CD14-positive monocyte (primary cell): ENCODE data around the gene CLK4. TPM values are rescaled to one million over a fixed set of nuclear protein-coding genes. Genes with fewer than 3 reads are reported as not detected.

Experiments used
- DNase-seq, 3 donors: peaks; one replicate each; pipeline ENCODE4 v3.0.0-alpha.2; 2011 to 2022
- H2AFZ ChIP-seq: 2 replicates; pipeline ENCODE4 v1.6.0; 2012; ENCODE audit warnings: mild to moderate bottlenecking, low read depth, low read length, inconsistent platforms; ENCODE audit not compliant: insufficient read depth, poor library complexity, severe bottlenecking
- H3K27ac ChIP-seq, 2 donors: 1 replicate in 1 of 2; 2 replicates in 1 of 2; pipeline ENCODE4 v1.5.1; 2012 to 2013; ENCODE audit warnings: low read length in 2 of 2, control low read depth in 1 of 2, inconsistent platforms in 1 of 2, low read depth in 1 of 2, mild to moderate bottlenecking in 1 of 2
- H3K27me3 ChIP-seq, 2 donors: one replicate each; pipeline versions ENCODE4 v1.6.0 to v1.6.1; 2011 to 2013; ENCODE audit warnings: low read length in 2 of 2; ENCODE audit not compliant: control insufficient read depth in 2 of 2, insufficient read depth in 2 of 2
- H3K36me3 ChIP-seq, 2 donors: replicated peaks in 1 of 2; 1 replicate in 1 of 2; 2 replicates in 1 of 2; pipeline versions ENCODE4 v1.5.1 to v1.6.1; 2012 to 2013; ENCODE audit warnings: low read length in 2 of 2, control low read depth in 1 of 2, inconsistent platforms in 1 of 2, mild to moderate bottlenecking in 1 of 2; ENCODE audit not compliant: insufficient read depth in 2 of 2, control insufficient read depth in 1 of 2
- H3K4me1 ChIP-seq, 2 donors: 1 replicate in 1 of 2; 2 replicates in 1 of 2; pipeline versions ENCODE4 v1.5.1 to v1.6.1; 2012 to 2013; ENCODE audit warnings: low read length in 2 of 2, control low read depth in 1 of 2, inconsistent platforms in 1 of 2, mild to moderate bottlenecking in 1 of 2, moderate library complexity in 1 of 2; ENCODE audit not compliant: insufficient read depth in 2 of 2, control insufficient read depth in 1 of 2
- H3K4me2 ChIP-seq: replicated peaks from 2 replicates; pipeline ENCODE3; 2012; ENCODE audit warnings: low read length, moderate library complexity, mild to moderate bottlenecking; ENCODE audit not compliant: poor library complexity, severe bottlenecking; ENCODE audit errors: extremely low read depth
- H3K4me3 ChIP-seq, 3 experiments: fragments of 200-600 bp in 1 of 3; sonication (generic) in 1 of 3; replicated peaks in 1 of 3; 1 replicate in 2 of 3; 2 replicates in 1 of 3; pipeline ENCODE4 v1.5.1; 2011 to 2013; ENCODE audit warnings: low read length in 3 of 3, mild to moderate bottlenecking in 3 of 3, control low read depth in 2 of 3, low read depth in 2 of 3, inconsistent platforms in 1 of 3, moderate library complexity in 1 of 3
- H3K79me2 ChIP-seq: 2 replicates; pipeline ENCODE4 v1.6.0; 2012; ENCODE audit warnings: mild to moderate bottlenecking, control low read depth, inconsistent platforms, low read length, moderate library complexity; ENCODE audit not compliant: insufficient read depth
- H3K9ac ChIP-seq: 2 replicates; pipeline ENCODE4 v1.6.0; 2017; ENCODE audit warnings: low read length, mild to moderate bottlenecking; ENCODE audit not compliant: insufficient read depth, poor library complexity, severe bottlenecking
- H3K9me3 ChIP-seq, 2 donors: replicated peaks in 1 of 2; 1 replicate in 1 of 2; 2 replicates in 1 of 2; pipeline versions ENCODE4 v1.5.1 to v1.6.1; 2012 to 2013; ENCODE audit warnings: low read length in 2 of 2, control low read depth in 1 of 2; ENCODE audit not compliant: control insufficient read depth in 1 of 2, insufficient read depth in 1 of 2
- H4K20me1 ChIP-seq: 2 replicates; pipeline ENCODE4 v1.6.0; 2012; ENCODE audit warnings: mild to moderate bottlenecking, low read length, control low read depth, moderate library complexity; ENCODE audit not compliant: insufficient read depth
- H3K27ac Mint-ChIP-seq, 7 donors: one replicate each; pipeline ENCODE4 v1.8.0; 2020; ENCODE audit warnings: mild to moderate bottlenecking in 7 of 7, mixed read lengths in 7 of 7, moderate library complexity in 6 of 7, inconsistent platforms in 2 of 7
- H3K27me3 Mint-ChIP-seq, 3 donors: one replicate each; pipeline ENCODE4 v1.8.0; 2021 to 2022; ENCODE audit warnings: low read depth in 3 of 3, mild to moderate bottlenecking in 3 of 3, mixed read lengths in 3 of 3, moderate library complexity in 3 of 3, inconsistent platforms in 1 of 3
- H3K36me3 Mint-ChIP-seq, 2 donors: one replicate each; pipeline ENCODE4 v1.8.0; 2020; ENCODE audit warnings: mixed read lengths in 2 of 2, inconsistent platforms in 1 of 2, mild to moderate bottlenecking in 1 of 2
- H3K4me1 Mint-ChIP-seq: one replicate; pipeline ENCODE4 v1.8.0; 2020; ENCODE audit warnings: mild to moderate bottlenecking, mixed read lengths
- H3K4me3 Mint-ChIP-seq, 2 donors: one replicate each; pipeline ENCODE4 v1.8.0; 2020; ENCODE audit warnings: mild to moderate bottlenecking in 2 of 2, mixed read lengths in 2 of 2, moderate library complexity in 1 of 2
- H3K9me3 Mint-ChIP-seq, 7 donors: one replicate each; pipeline ENCODE4 v1.8.0; 2020 to 2022; ENCODE audit warnings: mixed read lengths in 7 of 7, mild to moderate bottlenecking in 6 of 7, moderate library complexity in 6 of 7, inconsistent platforms in 2 of 7
- CTCF ChIP-seq: fragments of 200-600 bp; IDR thresholded peaks from one replicate; pipeline ENCODE4 v1.8.0; 2022; ENCODE audit warnings: antibody characterized with exemption, mild to moderate bottlenecking
- WGBS: methylation state at CpG from one replicate; pipeline ENCODE4 v1.1.5; 2013; ENCODE audit warnings: missing lambda C conversion rate; ENCODE audit not compliant: insufficient coverage; 5-methylcytosine and 5-hydroxymethylcytosine counted together
- intact Hi-C, 2 donors: fragments of 100-400 bp; cut with micrococcal nuclease; formaldehyde crosslinking; loops; one replicate each; pipeline versions ENCODE4 v1.15.0 to v1.15.1; 2023
- polyA plus RNA-seq, 3 donors: library from polyadenylated mRNA; depleted of rRNA in 1 of 3; unstranded in 2 of 3; stranded (reverse) in 1 of 3; fragments of 300-500 nt in 2 of 3; fragments of >200 nt in 1 of 3; fragmentation: Illumina TruSeq in 2 of 3; gene quantifications; 1 replicate in 2 of 3; 2 replicates in 1 of 3; pipeline ENCODE4 v1.2.3, GENCODE V29; 2012 to 2021

The CLK4 gene
- polyA plus RNA-seq, 3 donors: 3.0 to 46.9 (median 4.9) TPM

- peaks cover 0 to 2% (median 0%) of the 10 kb centered on the region in 7 donors for H3K9me3 Mint-ChIP-seq
- no peak for DNase-seq
- H3K36me3 Mint-ChIP-seq: peaks cover 71 to 85% of the 10 kb centered on the region in 2 donors
- H3K4me3 Mint-ChIP-seq: no peak overlapping the region
- H4K20me1 ChIP-seq: peaks cover 86% of the 10 kb centered on the region
- H3K27me3 ChIP-seq: no peaks in the 10 kb centered on the region
- intact Hi-C loops: no loop called here
- peaks cover 79% of the 10 kb centered on the region for H3K79me2 ChIP-seq
- WGBS: 100% methylated on average over 1 of the region's 1 CpG
- no peak overlapping the region for H3K4me2 ChIP-seq
- peak overlapping the region in 2 of 7 donors; percentile 2 to 52 for H3K27ac Mint-ChIP-seq
- no peak for TF ChIP-seq CTCF
- no peak overlapping the region for H3K4me3 ChIP-seq
- H3K4me1 Mint-ChIP-seq: peaks cover 17% of the 10 kb centered on the region
- H3K27me3 Mint-ChIP-seq: no peaks in the 10 kb centered on the region
- no peak overlapping the region for H3K9ac ChIP-seq
- H3K36me3 ChIP-seq: peaks cover 88 to 89% of the 10 kb centered on the region in 2 donors
- peaks cover 4 to 8% of the 10 kb centered on the region in 2 donors for H3K4me1 ChIP-seq
- peak overlapping the region in 1 of 2 donors; percentile 12 for H3K27ac ChIP-seq
- no peaks in the 10 kb centered on the region for H3K9me3 ChIP-seq
- H2AFZ ChIP-seq: no peak overlapping the region
These were observed 7.5 kb downstream of the CLK4 start for GRCh38 chr5:178619390-178619789.

GRCh38 chr5:178612299-178612698 lies 14.6 kb downstream of the CLK4 start:
- Mint-ChIP-seq H3K9me3 (peaks cover 0 to 2% (median 0%) of the 10 kb centered on the region in 7 donors), H3K27ac (no peak overlapping the region), H3K4me3 (no peak overlapping the region), H3K4me1 (no peaks in the 10 kb centered on the region), H3K36me3 (peaks cover 70 to 92% of the 10 kb centered on the region in 2 donors), H3K27me3 (no peaks in the 10 kb centered on the region)
- intact Hi-C loops: no loop called here
- Histone ChIP-seq H3K79me2 (peaks cover 36% of the 10 kb centered on the region), H3K36me3 (peaks cover 87 to 97% of the 10 kb centered on the region in 2 donors), H3K4me3 (no peak overlapping the region), H3K27ac (no peak overlapping the region), H3K9me3 (no peaks in the 10 kb centered on the region), H3K27me3 (no peaks in the 10 kb centered on the region), H4K20me1 (peaks cover 92% of the 10 kb centered on the region), H3K4me2 (no peak overlapping the region), H3K9ac (no peak overlapping the region), H3K4me1 (no peaks in the 10 kb centered on the region), H2AFZ (no peak overlapping the region)
- WGBS: 100% methylated on average over 3 of the region's 7 CpGs
- no peak for TF ChIP-seq CTCF
- DNase-seq: no peak
